Progenitor cell of endocrine pancreas (in vitro differentiated cells): ENCODE results near the gene MST1R. TPM values are rescaled to one million over a fixed set of nuclear protein-coding genes. Genes with fewer than 3 reads are reported as not detected.
"Not testable (repeated sequence)": the region's sequence is repeated elsewhere in the genome, so short reads cannot be mapped to it uniquely, and the experiment has no call there.

ENCODE experiments used
- DNase-seq: peaks from one replicate; pipeline ENCODE4 v3.0.0; 2021; ENCODE audit warnings: low spot score; ENCODE audit not compliant: unreplicated experiment
- H3K27ac Mint-ChIP-seq: 2 replicates; pipeline ENCODE4 v1.8.0; 2021; ENCODE audit warnings: mild to moderate bottlenecking, moderate library complexity, mixed read lengths
- H3K27me3 Mint-ChIP-seq: 2 replicates; pipeline ENCODE4 v1.8.0; 2021; ENCODE audit warnings: mixed read lengths
- H3K36me3 Mint-ChIP-seq: 2 replicates; pipeline ENCODE4 v1.8.0; 2022; ENCODE audit warnings: mixed read lengths; ENCODE audit not compliant: insufficient read depth
- H3K4me1 Mint-ChIP-seq: 2 replicates; pipeline ENCODE4 v1.8.0; 2021; ENCODE audit warnings: low read depth, mixed read lengths
- H3K4me3 Mint-ChIP-seq: 2 replicates; pipeline ENCODE4 v1.8.0; 2021; ENCODE audit warnings: low read depth, mild to moderate bottlenecking, moderate library complexity, mixed read lengths
- H3K9me3 Mint-ChIP-seq: 2 replicates; pipeline ENCODE4 v1.8.0; 2021; ENCODE audit warnings: low read depth, mixed read lengths
- total RNA-seq: library from RNA; stranded (reverse); gene quantifications from 2 replicates; pipeline ENCODE4 v1.2.1, GENCODE V29; 2021
- TF ChIP-seq, protein P1 (sequence below): fragments of 200-600 bp; sonication (generic); IDR thresholded peaks from one replicate; pipeline ENCODE4 v1.5.0; 2021; ENCODE audit warnings: antibody characterized with exemption, mild to moderate bottlenecking; ENCODE audit not compliant: unreplicated experiment

MST1R gene
- total RNA-seq, 1 donor from 2014 or later = 4.4 TPM

DNA sequence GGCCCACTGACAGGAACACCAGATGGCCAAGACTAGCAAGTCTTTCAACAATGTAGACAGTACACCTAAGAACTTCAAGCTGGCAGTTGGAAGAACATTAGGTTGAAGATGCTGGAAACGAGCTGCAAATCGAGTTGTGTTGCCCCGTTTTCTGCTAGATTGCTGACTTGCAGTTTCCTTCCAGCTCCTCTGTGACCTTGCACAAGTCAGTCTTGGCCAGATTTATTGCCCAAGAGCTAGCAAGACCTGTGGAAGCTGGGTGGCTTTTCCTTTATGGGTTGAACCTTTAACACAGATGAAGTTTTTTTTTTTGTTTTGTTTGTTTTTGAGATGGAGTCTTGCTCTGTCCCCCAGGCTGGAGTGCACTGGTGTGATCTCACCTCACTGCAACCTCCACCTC is 33.4 kb upstream of the MST1R start:
- no peak overlapping the region for H3K27ac Mint-ChIP-seq
- peaks cover 8% of the 10 kb centered on the region for H3K4me1 Mint-ChIP-seq
- H3K27me3 Mint-ChIP-seq = no peaks in the 10 kb centered on the region
- TF ChIP-seq, protein P1, sequence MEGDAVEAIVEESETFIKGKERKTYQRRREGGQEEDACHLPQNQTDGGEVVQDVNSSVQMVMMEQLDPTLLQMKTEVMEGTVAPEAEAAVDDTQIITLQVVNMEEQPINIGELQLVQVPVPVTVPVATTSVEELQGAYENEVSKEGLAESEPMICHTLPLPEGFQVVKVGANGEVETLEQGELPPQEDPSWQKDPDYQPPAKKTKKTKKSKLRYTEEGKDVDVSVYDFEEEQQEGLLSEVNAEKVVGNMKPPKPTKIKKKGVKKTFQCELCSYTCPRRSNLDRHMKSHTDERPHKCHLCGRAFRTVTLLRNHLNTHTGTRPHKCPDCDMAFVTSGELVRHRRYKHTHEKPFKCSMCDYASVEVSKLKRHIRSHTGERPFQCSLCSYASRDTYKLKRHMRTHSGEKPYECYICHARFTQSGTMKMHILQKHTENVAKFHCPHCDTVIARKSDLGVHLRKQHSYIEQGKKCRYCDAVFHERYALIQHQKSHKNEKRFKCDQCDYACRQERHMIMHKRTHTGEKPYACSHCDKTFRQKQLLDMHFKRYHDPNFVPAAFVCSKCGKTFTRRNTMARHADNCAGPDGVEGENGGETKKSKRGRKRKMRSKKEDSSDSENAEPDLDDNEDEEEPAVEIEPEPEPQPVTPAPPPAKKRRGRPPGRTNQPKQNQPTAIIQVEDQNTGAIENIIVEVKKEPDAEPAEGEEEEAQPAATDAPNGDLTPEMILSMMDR = no peak
- H3K36me3 Mint-ChIP-seq = no peaks in the 10 kb centered on the region
- H3K9me3 Mint-ChIP-seq = no peaks in the 10 kb centered on the region
- DNase-seq = no peak
- no peak overlapping the region for H3K4me3 Mint-ChIP-seq

DNA sequence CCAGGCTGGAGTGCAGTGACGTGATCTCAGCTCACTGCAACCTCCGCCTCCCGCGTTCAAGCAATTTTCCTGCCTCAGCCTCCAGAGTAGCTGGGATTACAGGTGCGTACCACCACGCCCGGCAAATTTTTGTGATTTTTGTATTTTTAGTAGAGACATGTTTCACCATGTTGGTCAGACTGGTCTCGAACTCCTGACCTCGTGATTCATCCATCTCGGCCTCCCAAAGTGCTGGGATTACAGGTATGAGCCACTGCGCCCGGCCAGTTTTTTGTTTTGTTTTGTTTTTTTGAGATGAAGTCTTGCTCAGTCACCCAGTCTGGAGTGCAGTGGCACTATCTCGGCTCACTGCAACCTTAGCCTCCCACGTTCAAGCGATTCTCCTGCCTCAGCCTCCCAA is 28.6 kb upstream of the MST1R start:
- not testable (repeated sequence) for H3K9me3 Mint-ChIP-seq, H3K27me3 Mint-ChIP-seq, H3K36me3 Mint-ChIP-seq, H3K4me3 Mint-ChIP-seq, H3K27ac Mint-ChIP-seq, DNase-seq
- H3K4me1 Mint-ChIP-seq = peaks cover 15% of the 10 kb centered on the region

GRCh38 chr3:49930922-49931321 is 27.2 kb upstream of the MST1R start:
- H3K4me1 Mint-ChIP-seq = peaks cover 15% of the 10 kb centered on the region
- no peaks in the 10 kb centered on the region for H3K27me3 Mint-ChIP-seq
- H3K4me3 Mint-ChIP-seq = peak overlapping the region; percentile 56
- H3K27ac Mint-ChIP-seq = no peak overlapping the region
- H3K36me3 Mint-ChIP-seq = no peaks in the 10 kb centered on the region
- DNase-seq = no peak
- no peaks in the 10 kb centered on the region for H3K9me3 Mint-ChIP-seq
- TF ChIP-seq, protein P1 = peak; percentile 20

- no peaks in the 10 kb centered on the region for H3K36me3 Mint-ChIP-seq
- peak overlapping the region; percentile 95 for H3K27ac Mint-ChIP-seq
- peaks cover 15% of the 10 kb centered on the region for H3K4me1 Mint-ChIP-seq
- peak overlapping the region; percentile 86 for H3K4me3 Mint-ChIP-seq
- no peaks in the 10 kb centered on the region for H3K27me3 Mint-ChIP-seq
- no peak for DNase-seq
- H3K9me3 Mint-ChIP-seq = no peaks in the 10 kb centered on the region
- TF ChIP-seq, protein P1 = no peak
Observed at GRCh38 chr3:49930168-49930690, 26.6 kb upstream of the MST1R start.

DNA sequence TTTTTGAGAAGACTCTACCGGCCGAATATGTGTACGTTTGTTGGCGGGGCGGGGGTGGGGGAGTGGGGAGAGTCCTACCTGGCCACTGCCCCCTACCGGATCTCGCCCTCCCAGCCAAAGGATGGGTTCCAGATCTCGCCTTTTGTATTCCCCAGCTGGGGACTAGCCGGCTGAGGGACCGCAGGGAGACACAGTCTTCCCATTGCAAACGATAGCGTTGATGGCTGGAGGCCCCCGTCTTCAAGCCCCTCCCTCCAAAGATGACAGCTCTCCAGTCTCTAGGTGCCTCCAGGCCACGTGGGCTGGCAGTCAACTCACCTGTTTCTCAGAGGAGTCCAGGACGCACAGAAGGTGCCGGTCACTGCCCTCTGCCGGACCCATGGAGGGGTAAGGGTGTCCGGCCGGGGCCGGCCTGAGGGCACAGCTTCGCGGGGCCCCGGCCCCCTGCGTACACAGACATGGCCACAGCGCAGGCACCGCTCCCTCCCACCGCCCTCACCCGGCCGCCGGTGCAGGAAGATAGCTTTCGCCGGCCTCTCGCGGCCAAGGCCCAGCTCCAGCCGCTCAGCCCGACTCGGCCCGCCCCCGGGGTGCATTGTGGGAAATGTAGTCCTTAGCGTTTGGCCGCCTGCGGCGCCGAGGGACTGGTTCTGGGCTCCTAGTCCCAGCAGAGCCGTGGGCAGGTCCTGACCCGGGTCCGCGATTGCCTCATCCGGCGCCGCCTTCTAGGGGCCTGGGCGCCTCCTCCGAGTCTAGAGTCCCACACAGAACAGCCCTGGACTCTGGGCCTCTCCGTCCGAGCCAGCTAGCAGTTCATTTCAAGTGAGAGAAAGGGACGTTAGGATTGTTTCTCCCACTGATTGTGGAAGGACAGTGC is 25.9 kb upstream of the MST1R start, which contains the start of gene MON1A:
TSS of gene MON1A (minus strand) at position 521 of the 877 bp plus-strand sequence. CDS start 16,465 bp downstream, outside the sequence.
- H3K4me3 Mint-ChIP-seq = peak within 1 kb of the TSS; percentile 86
- peak; percentile 89 for DNase-seq
- H3K9me3 Mint-ChIP-seq = no peaks in the 10 kb centered on the region
- no peaks in the 10 kb centered on the region for H3K27me3 Mint-ChIP-seq
- H3K4me1 Mint-ChIP-seq = peaks cover 15% of the 10 kb centered on the region
- H3K36me3 Mint-ChIP-seq = no peaks in the 10 kb centered on the region
- TF ChIP-seq, protein P1 = peak; percentile 55
- H3K27ac Mint-ChIP-seq = peak within 1 kb of the TSS; percentile 95
